Gastrocnemius medialis (tissue), 4 donors: ENCODE measurements around the gene FAM124B. TPM values are rescaled to one million over a fixed set of nuclear protein-coding genes. Genes with fewer than 3 reads are reported as not detected.

ENCODE experiments used
- ATAC-seq, 2 donors: fragments of 150-250 bp; one replicate each; pipeline ENCODE4 v1.9.1; 2016
- DNase-seq, 2 donors: peaks; one replicate each; pipeline ENCODE4 v3.0.0-alpha.2; 2019
- H3K27ac ChIP-seq, 4 donors: fragments of 200-600 bp; sonication (generic); 1 replicate in 1 of 4; 2 replicates in 3 of 4; pipeline ENCODE4 v1.5.1; 2016 to 2018; ENCODE audit warnings: mild to moderate bottlenecking in 2 of 4, moderate library complexity in 1 of 4
- H3K27me3 ChIP-seq, 3 donors: fragments of 200-600 bp; sonication (generic) in 2 of 3; 1 replicate in 1 of 3; 2 replicates in 2 of 3; pipeline versions ENCODE4 v1.5.1 to v1.6.0; 2016 to 2019; ENCODE audit warnings: mild to moderate bottlenecking in 1 of 3, moderate library complexity in 1 of 3
- H3K36me3 ChIP-seq, 2 donors: fragments of 200-600 bp; sonication (generic) in 1 of 2; one replicate each; pipeline ENCODE4 v1.5.1; 2017 to 2018
- H3K4me1 ChIP-seq, 2 donors: fragments of 200-600 bp; sonication (generic) in 1 of 2; one replicate each; pipeline ENCODE4 v1.5.1; 2016 to 2017; ENCODE audit warnings: mild to moderate bottlenecking in 2 of 2
- H3K4me3 ChIP-seq, 4 donors: fragments of 200-600 bp; sonication (generic) in 3 of 4; 1 replicate in 1 of 4; 2 replicates in 3 of 4; pipeline ENCODE4 v1.5.1; 2016 to 2019; ENCODE audit warnings: mild to moderate bottlenecking in 2 of 4
- H3K9me3 ChIP-seq, 3 donors: fragments of 200-600 bp; sonication (generic) in 2 of 3; 1 replicate in 1 of 3; 2 replicates in 2 of 3; pipeline ENCODE4 v1.5.1; 2016 to 2019
- CTCF ChIP-seq, 5 experiments: fragments of 450-650 bp in 3 of 5; fragments of 200-600 bp in 2 of 5; sonication (generic) in 2 of 5; IDR thresholded peaks in 4 of 5; conservative IDR thresholded peaks in 1 of 5; 1 replicate in 4 of 5; 2 replicates in 1 of 5; pipeline ENCODE4 v1.5.1; 2016 to 2019; ENCODE audit warnings: antibody characterized with exemption in 5 of 5, mild to moderate bottlenecking in 3 of 5, moderate library complexity in 3 of 5
- POLR2A ChIP-seq, 2 donors: fragments of 450-650 bp; IDR thresholded peaks; one replicate each; pipeline ENCODE4 v1.6.1; 2017; ENCODE audit warnings: antibody characterized with exemption in 2 of 2, mild to moderate bottlenecking in 2 of 2, moderate library complexity in 2 of 2
- in situ Hi-C, 4 donors: fragments of 200-750 bp; cut with MboI; loops; one replicate each; pipeline versions ENCODE4 v1.15.0 to v1.8.0; 2017; ENCODE audit warnings: low sequenced_read_pairs in 4 of 4
- intact Hi-C: fragments of 100-400 bp; cut with DNase I; formaldehyde crosslinking; loops from one replicate; pipeline ENCODE4 v1.15.1; 2023; ENCODE audit warnings: low total_unique reads
- total RNA-seq, 4 donors: library from RNA; depleted of rRNA; stranded (reverse); fragments of >200 nt; gene quantifications; one replicate each; pipeline versions ENCODE4 v1.1.0 to v1.2.3, GENCODE V29; 2016

FAM124B gene
- total RNA-seq, 4 donors from 2014 or later: 1.7 to 2.4 (median 2.1) TPM

GRCh38 chr2:224377751-224378700 is 23.9 kb downstream of the FAM124B start:
- Histone ChIP-seq H3K4me3 (no peak overlapping the region), H3K4me1 (peaks cover 3 to 13% of the 10 kb centered on the region in 2 donors), H3K36me3 (no peaks in the 10 kb centered on the region), H3K9me3 (no peaks in the 10 kb centered on the region), H3K27ac (no peak overlapping the region), H3K27me3 (no peaks in the 10 kb centered on the region)
- no peak for TF ChIP-seq POLR2A (IDR thresholded peaks at IDR 0.05)
- TF ChIP-seq CTCF (IDR thresholded peaks at IDR 0.05 in 4 of 5, conservative IDR thresholded peaks at IDR 0.05 in 1 of 5): no peak
- no peak for ATAC-seq
- in situ Hi-C loops (no loop called here), intact Hi-C loops (no loop called here)
- DNase-seq: no peak

- no peak overlapping the region for H3K27ac ChIP-seq
- H3K9me3 ChIP-seq: no peaks in the 10 kb centered on the region
- no peaks in the 10 kb centered on the region for H3K36me3 ChIP-seq
- no peak for TF ChIP-seq POLR2A (IDR thresholded peaks at IDR 0.05)
- H3K4me3 ChIP-seq: no peak overlapping the region
- intact Hi-C loops (loop anchor here (5.0 kb wide), 1 partner anchor 380 kb away; no protein-coding TSS in a partner anchor), in situ Hi-C loops (loop anchor here in 2 of 4 donors (25.0 kb wide), 1 partner anchor 415 kb away; no protein-coding TSS in a partner anchor)
- ATAC-seq (no peak), DNase-seq (no peak)
- no peaks in the 10 kb centered on the region for H3K4me1 ChIP-seq
- H3K27me3 ChIP-seq: no peaks in the 10 kb centered on the region
These were observed 29.3 kb downstream of the FAM124B start for GRCh38 chr2:224372641-224373040.

GRCh38 chr2:224369028-224369632 is 32.8 kb downstream of the FAM124B start:
- ATAC-seq (no peak), DNase-seq (no peak)
- no peak for TF ChIP-seq POLR2A (IDR thresholded peaks at IDR 0.05)
- TF ChIP-seq CTCF (IDR thresholded peaks at IDR 0.05 in 4 of 5, conservative IDR thresholded peaks at IDR 0.05 in 1 of 5): peak in 4 of 5 experiments; percentile 32 to 69 (median 50)
- in situ Hi-C loops: loop anchor here in 2 of 4 donors (10.0 to 25.0 kb wide), 2 partner anchors 76 to 418 kb away; no protein-coding TSS in a partner anchor
- no peaks in the 10 kb centered on the region for H3K9me3 ChIP-seq
- no peaks in the 10 kb centered on the region for H3K36me3 ChIP-seq
- H3K4me1 ChIP-seq: no peaks in the 10 kb centered on the region
- H3K27me3 ChIP-seq: no peaks in the 10 kb centered on the region
- intact Hi-C loops: no loop called here
- no peak overlapping the region for H3K4me3 ChIP-seq
- H3K27ac ChIP-seq: no peak overlapping the region

- Histone ChIP-seq H3K4me1 (no peaks in the 10 kb centered on the region), H3K27me3 (no peaks in the 10 kb centered on the region), H3K9me3 (no peaks in the 10 kb centered on the region), H3K27ac (no peak overlapping the region), H3K36me3 (no peaks in the 10 kb centered on the region), H3K4me3 (no peak overlapping the region)
- no peak for DNase-seq
- intact Hi-C loops (no loop called here), in situ Hi-C loops (loop anchor here in 2 of 4 donors (10.0 to 25.0 kb wide), 2 partner anchors 78 to 421 kb away; no protein-coding TSS in a partner anchor)
- TF ChIP-seq CTCF (IDR thresholded peaks at IDR 0.05 in 4 of 5, conservative IDR thresholded peaks at IDR 0.05 in 1 of 5) (no peak), POLR2A (IDR thresholded peaks at IDR 0.05) (no peak)
- no peak for ATAC-seq
These were observed 35.6 kb downstream of the FAM124B start for GRCh38 chr2:224366267-224366844.
